Uterus (tissue), 4 donors: ENCODE results near the gene HNRNPK. TPM values are rescaled to one million over a fixed set of nuclear protein-coding genes. Genes with fewer than 3 reads are reported as not detected.

Source experiments
- DNase-seq, 2 donors: peaks; one replicate each; pipeline ENCODE4 v3.0.0-alpha.2; 2019 to 2020
- H3K27ac ChIP-seq, 2 donors: fragments of 200-600 bp; sonication (generic); 1 replicate in 1 of 2; 2 replicates in 1 of 2; pipeline ENCODE4 v1.5.1; 2016 to 2018
- H3K27me3 ChIP-seq, 2 donors: fragments of 200-600 bp; sonication (generic); one replicate each; pipeline ENCODE4 v1.5.1; 2018 to 2019; ENCODE audit warnings: control low read depth in 1 of 2
- H3K36me3 ChIP-seq, 2 donors: fragments of 200-600 bp; sonication (generic); one replicate each; pipeline ENCODE4 v1.5.1; 2019; ENCODE audit warnings: control low read depth in 1 of 2
- H3K4me1 ChIP-seq, 2 donors: fragments of 200-600 bp; sonication (generic); one replicate each; pipeline ENCODE4 v1.5.1; 2018 to 2019; ENCODE audit warnings: control low read depth in 1 of 2
- H3K4me3 ChIP-seq, 2 donors: fragments of 200-600 bp; sonication (generic); 1 replicate in 1 of 2; 2 replicates in 1 of 2; pipeline ENCODE4 v1.5.1; 2018 to 2019; ENCODE audit warnings: mild to moderate bottlenecking in 1 of 2
- H3K9me3 ChIP-seq, 2 donors: fragments of 200-600 bp; sonication (generic); one replicate each; pipeline ENCODE4 v1.5.1; 2019; ENCODE audit warnings: control low read depth in 1 of 2
- CTCF ChIP-seq, 4 experiments: fragments of 200-600 bp in 2 of 4; fragments of 450-650 bp in 2 of 4; sonication (generic) in 2 of 4; IDR thresholded peaks; one replicate each; pipeline ENCODE4 v1.5.1; 2016 to 2019; ENCODE audit warnings: antibody characterized with exemption in 4 of 4, mild to moderate bottlenecking in 2 of 4, moderate library complexity in 1 of 4
- POLR2A ChIP-seq, 2 donors: fragments of 450-650 bp; IDR thresholded peaks; one replicate each; pipeline ENCODE4 v1.6.1; 2016; ENCODE audit warnings: antibody characterized with exemption in 2 of 2, mild to moderate bottlenecking in 1 of 2, moderate library complexity in 1 of 2
- intact Hi-C: fragments of 100-400 bp; cut with DNase I; formaldehyde crosslinking; loops from one replicate; pipeline ENCODE4 v1.15.1; 2023; ENCODE audit warnings: low total_unique reads
- total RNA-seq, 4 donors: library from RNA; depleted of rRNA in 3 of 4; stranded (reverse); fragments of >200 nt in 3 of 4; gene quantifications; one replicate each; pipeline versions ENCODE4 v1.1.0 to v1.2.4, GENCODE V29; 2014 to 2023
- donor health status: DM: yes; HTN: yes; CAD: no.

HNRNPK gene
- total RNA-seq, 4 donors from 2014 or later, result 205 to 785 (median 450) TPM

DNA sequence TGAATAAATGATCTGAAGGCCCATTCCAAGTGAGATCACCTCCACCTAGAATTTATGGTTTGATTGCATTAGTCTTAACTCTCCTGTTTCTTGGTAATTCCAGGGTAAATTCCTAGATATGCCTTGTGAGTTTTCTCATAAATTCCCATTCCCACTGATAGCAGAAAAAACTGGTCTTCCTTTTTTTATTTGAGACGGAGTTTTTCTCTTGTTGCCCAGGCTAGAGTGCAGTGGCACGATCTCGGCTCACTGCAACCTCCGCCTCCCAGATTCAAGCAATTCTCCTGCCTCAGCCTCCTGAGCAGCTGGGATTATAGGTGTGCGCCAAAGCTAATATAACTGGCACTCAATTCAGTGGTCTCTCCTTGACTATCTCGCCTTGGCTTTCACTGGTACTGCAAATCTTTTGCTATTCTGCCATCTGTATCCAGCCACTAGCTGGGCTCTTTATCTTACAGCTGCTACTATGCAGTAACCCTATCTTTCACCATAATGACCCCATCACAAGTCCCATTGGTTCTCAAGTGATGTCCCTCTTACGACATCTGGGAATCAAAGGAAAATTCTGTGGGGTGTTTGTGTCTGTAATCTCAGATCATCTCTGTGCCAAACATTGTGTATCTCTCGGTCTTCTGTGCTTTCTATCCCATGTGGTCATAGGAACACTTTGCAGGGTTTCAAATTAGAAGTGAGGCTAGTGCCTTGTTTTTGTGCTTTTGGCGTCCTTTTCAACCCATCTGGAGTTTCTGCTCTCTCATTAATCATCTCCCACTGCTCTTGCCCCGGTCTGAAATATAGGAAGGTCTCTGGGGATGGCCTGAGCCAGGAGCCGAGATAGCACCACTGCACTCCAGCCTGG is 14.4 kb downstream of the HNRNPK start:
- H3K9me3 ChIP-seq, result no peaks in the 10 kb centered on the region
- no peak for DNase-seq
- H3K4me1 ChIP-seq, result no peaks in the 10 kb centered on the region
- no peaks in the 10 kb centered on the region for H3K27me3 ChIP-seq
- no peaks in the 10 kb centered on the region for H3K36me3 ChIP-seq
- TF ChIP-seq CTCF (IDR thresholded peaks at IDR 0.05) (no peak), POLR2A (IDR thresholded peaks at IDR 0.05) (no peak)
- H3K27ac ChIP-seq, result no peak overlapping the region
- intact Hi-C loops, result no loop called here
- H3K4me3 ChIP-seq, result no peak overlapping the region

DNA sequence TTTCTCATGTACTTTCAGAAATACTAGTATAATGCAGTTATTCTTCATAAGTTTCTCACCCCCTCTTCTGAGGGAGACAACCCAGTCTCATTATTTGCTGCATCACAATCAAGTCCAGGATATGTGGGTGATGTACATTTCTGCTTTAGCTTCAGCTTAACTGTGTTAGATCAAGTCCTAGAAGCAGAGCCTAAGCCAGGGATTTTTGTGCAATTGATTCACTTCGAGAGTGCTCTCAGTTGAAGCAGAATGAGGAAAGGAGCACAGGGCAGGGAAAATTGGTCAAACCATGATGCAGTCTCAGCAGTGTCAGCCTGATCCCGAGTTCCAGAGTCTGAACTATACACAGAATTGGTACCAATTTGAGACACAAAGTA is 15.1 kb downstream of the HNRNPK start:
- H3K27me3 ChIP-seq, result no peaks in the 10 kb centered on the region
- no peak overlapping the region for H3K27ac ChIP-seq
- H3K9me3 ChIP-seq, result no peaks in the 10 kb centered on the region
- intact Hi-C loops, result no loop called here
- no peak overlapping the region for H3K4me3 ChIP-seq
- TF ChIP-seq POLR2A (IDR thresholded peaks at IDR 0.05) (no peak), CTCF (IDR thresholded peaks at IDR 0.05) (no peak)
- H3K4me1 ChIP-seq, result no peaks in the 10 kb centered on the region
- no peaks in the 10 kb centered on the region for H3K36me3 ChIP-seq
- DNase-seq, result no peak

DNA sequence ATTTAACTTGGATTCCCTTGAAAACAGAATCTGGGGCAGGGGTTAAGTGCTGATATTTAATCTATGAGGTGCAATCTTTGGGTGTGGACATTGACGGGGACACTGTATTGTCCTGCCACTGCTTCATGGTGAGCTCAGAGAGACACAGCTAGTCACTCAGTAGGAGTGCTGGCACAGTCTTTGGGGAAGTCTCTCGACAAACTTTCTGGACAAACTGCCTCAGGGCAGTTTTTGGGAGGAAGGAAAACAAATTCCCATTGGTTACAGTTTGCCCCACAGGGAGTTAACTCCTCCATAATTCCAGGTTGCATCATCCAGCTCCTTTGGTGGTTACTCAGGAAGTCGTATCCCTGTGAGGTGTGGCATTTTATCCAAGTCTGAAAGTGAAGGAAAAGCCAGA is 17.9 kb downstream of the HNRNPK start:
- DNase-seq, result no peak
- intact Hi-C loops, result no loop called here
- H3K9me3 ChIP-seq, result no peaks in the 10 kb centered on the region
- H3K36me3 ChIP-seq, result no peaks in the 10 kb centered on the region
- H3K4me1 ChIP-seq, result no peaks in the 10 kb centered on the region
- H3K27ac ChIP-seq, result no peak overlapping the region
- H3K4me3 ChIP-seq, result no peak overlapping the region
- TF ChIP-seq POLR2A (IDR thresholded peaks at IDR 0.05) (no peak), CTCF (IDR thresholded peaks at IDR 0.05) (no peak)
- no peaks in the 10 kb centered on the region for H3K27me3 ChIP-seq

DNA sequence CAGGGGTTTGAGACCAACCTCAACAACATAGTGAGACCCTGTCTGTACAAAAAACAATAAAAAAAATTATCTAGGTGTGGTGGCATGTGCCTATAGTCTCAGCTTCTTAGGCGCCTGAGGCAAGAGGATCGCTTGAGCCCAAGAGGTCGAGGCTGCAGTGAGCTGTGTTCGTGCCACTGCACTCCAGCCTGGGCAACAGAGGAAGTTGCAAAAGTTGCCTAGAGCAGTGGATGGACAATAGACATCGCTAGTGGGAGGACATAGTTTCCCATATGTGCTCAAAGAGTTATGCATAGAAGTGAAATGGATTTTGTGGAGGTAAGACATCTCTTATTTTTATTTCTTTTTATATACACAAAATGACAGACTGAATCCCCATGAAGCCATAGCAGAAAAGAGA is 19.0 kb downstream of the HNRNPK start:
- intact Hi-C loops, result no loop called here

More for the DNA sequence above, 19.0 kb downstream of the HNRNPK start:
- no peak overlapping the region for H3K4me3 ChIP-seq
- no peak for DNase-seq
- H3K4me1 ChIP-seq, result no peaks in the 10 kb centered on the region
- no peak for TF ChIP-seq POLR2A (IDR thresholded peaks at IDR 0.05)
- no peak for TF ChIP-seq CTCF (IDR thresholded peaks at IDR 0.05)
- H3K27me3 ChIP-seq, result no peaks in the 10 kb centered on the region
- no peaks in the 10 kb centered on the region for H3K36me3 ChIP-seq
- no peak overlapping the region for H3K27ac ChIP-seq
- H3K9me3 ChIP-seq, result no peaks in the 10 kb centered on the region
